GM21717 (cell line): ENCODE data around the gene CLIP2.
"Not testable (repeated sequence)": the region's sequence is repeated elsewhere in the genome, so short reads cannot be mapped to it uniquely, and the experiment has no call there.

Experiments
- ATAC-seq: cut with Tn5 transposase; IDR thresholded peaks from one replicate; pipeline ENCODE4 v1.9.1; 2021; ENCODE audit warnings: mild to moderate bottlenecking, moderate library complexity; ENCODE audit not compliant: unreplicated experiment

CLIP2 gene

DNA sequence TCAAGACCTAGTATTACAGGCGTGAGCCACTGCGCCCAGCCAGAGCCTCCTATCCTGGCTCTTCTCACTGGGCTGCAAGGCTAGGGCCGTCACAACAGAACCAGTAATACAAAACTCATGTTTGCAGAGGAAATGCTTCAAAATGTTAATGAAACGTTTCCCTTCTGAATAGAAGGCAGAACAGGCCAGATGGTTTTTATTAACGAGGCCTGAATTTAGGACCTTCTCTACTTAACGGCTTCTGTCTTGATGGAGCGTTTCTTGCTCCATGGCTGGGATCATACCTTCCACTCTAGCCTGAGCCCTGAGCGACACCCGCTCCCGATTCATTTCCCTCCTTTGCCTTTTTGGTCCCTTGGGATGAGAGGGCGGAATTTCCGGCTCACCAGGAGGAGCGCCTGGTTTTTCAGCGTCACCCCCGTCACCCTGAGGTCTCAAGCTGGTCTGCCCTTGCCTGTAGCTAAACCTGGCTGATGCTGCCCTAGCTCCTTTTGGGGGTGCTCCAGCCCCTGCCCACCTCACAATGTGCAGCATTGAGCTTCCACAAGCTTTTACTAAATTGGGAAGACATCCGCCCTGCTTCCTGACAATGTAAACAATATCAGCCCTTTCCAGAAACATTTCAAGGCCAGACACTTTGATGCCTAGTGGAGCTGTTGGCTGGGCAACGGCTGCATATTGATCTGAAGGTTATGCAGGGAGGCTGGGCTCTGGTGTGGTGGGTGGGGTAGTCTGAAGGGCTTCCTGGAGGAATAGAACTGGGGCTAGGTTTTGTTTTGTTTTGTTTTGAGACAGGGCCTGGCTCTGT is 5.2 kb downstream of the CLIP2 start:
- no peak for ATAC-seq

DNA sequence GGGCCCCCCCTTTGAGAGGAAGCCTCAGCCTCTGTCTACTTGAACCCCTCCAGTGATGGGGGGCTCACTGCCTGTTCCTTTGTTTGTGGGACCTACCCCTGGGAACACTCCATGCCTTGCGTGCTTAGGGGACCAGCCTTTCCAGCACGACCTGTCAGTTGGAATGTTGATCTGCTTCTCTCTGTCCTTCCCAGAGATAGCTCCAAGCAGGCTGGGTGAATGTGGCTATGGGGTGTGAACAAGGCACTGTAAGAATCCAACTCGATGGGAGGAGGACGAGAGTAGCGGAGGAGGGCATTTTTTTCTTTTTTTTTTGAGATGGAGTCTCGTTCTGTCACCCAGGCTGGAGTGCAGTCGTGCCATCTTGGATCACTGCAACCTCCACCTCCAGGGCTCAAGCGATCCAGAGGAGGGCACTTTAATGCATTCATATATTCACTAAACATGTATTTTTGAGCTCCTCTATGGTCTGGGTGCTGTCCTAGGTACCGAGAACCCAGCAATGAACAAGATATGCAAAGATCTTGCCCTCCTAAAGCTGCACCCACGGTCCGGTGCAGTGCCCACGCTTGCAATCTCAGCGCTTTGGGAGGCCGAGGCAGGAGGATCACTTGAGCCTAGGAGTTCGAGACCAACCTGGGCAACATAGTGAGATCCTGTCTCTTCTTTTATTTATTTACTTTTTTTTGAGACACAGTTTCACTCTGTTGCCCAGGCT is 8.5 kb downstream of the CLIP2 start:
- no peak for ATAC-seq

DNA sequence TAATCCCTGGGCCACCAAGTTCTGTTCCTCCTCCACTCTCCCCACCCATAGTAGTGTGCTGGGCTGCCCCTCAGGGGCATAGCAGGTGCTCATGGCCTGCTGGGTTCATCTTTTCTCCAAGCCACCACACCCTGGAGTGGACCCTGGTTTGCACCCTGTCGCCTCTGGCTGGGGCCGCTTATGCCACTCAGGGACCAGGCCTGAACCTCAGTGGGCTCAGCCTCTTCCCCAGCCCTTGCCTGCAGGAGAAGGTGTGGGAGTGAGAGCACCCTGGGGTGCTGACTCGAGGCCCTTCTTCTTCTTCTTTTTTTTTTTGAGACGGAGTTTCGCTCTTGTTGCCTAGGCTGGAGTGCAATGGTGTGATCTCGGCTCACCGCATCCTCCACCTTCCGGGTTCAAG is 10.2 kb downstream of the CLIP2 start:
- ATAC-seq, result no peak

DNA sequence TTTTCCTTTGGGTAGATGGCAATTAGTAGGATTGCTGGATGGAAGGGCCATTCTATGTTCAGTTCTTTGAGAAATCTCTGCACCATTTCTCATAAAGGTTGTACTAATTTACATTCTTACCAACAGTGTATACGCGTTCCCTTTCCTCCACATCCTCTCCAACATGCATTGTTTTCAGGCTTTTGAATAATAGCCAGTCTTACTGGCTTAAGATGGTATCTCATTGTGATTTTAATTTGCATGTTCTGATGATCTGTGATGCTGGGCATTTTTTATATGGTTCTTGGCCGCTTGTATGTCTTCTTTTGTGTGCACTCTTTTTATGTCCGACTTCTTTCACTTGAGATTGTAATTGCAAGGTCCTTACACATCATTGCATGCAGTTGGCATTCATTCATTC is 11.7 kb downstream of the CLIP2 start:
- ATAC-seq, result no peak

DNA sequence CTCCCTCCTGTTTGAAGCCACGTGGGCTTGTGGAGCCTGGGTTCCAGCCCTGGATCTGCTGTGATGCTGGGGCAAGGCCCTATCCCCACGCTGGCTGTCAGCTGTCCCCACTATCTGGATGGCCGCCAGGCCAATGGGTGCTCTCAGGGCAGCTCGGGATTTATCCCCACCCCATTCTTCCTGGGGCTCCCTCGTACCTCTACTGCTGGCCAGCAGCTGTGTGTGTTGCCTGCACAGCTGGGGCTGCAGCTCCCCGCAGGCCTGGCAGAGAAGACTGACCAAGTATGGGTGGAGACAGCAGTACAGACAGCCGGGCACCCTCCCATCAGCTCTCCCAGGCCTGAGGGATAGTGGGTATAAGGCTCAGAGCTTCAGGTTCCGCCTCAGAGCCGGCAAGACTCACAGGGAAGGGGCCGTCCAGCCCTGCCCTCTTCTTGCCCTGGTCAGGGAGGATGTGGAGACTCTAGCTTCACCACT is 13.6 kb downstream of the CLIP2 start:
- no peak for ATAC-seq

DNA sequence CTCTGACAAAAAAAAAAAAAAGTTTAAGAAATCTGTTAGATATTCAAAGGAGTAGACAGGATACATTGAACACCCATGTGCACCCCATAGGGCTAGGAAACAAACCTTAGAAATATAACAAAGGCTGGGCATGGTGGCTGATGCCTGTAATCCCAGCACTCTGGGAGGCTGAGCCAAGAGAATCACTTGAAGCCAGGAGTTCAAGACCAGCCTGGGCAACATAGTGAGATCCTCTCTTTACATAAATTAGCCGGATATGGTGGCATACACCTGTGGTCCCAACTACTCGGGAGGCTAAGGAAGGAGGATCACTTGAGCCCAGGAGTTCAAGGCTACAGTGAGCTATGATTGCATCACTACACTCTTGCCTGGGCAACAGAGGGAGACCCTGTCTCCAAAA is 15.3 kb downstream of the CLIP2 start:
- ATAC-seq, result no peak

DNA sequence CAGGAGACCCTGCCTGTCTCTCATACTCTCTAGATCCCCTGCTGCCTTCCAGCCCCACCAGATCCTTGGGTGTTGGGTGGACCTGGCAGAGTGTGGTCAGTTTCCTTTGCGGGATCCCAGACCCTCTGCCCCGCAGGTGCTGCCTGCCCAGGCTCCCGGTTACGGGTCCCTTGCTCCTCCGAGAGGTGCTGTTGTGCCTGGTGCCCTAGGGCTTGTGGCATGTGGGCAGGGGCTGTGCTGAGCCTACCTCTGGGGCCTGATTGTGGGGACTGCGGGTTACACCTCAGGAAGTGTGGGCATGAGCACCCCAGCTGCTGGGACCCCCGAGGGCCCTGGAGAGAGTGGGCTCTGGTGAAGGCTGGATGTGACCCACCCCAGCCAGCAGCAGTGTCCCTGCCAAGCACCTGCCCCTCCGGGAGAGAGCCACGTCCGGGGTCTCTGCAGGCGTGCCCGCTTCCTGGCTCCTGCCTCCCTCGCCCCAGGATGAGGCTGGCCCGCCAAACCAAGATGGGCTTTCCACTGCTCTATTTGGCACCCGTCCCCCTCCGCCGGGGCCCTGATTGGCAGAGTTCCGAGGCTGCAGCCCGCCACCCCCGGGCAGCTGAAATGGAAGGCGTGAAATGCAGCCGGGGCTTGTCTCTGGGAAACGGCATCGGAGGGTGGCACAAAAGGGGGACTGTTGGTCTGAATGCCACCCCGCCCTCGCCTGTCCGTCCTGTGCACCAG is 17.0 kb downstream of the CLIP2 start:
- no peak for ATAC-seq

DNA sequence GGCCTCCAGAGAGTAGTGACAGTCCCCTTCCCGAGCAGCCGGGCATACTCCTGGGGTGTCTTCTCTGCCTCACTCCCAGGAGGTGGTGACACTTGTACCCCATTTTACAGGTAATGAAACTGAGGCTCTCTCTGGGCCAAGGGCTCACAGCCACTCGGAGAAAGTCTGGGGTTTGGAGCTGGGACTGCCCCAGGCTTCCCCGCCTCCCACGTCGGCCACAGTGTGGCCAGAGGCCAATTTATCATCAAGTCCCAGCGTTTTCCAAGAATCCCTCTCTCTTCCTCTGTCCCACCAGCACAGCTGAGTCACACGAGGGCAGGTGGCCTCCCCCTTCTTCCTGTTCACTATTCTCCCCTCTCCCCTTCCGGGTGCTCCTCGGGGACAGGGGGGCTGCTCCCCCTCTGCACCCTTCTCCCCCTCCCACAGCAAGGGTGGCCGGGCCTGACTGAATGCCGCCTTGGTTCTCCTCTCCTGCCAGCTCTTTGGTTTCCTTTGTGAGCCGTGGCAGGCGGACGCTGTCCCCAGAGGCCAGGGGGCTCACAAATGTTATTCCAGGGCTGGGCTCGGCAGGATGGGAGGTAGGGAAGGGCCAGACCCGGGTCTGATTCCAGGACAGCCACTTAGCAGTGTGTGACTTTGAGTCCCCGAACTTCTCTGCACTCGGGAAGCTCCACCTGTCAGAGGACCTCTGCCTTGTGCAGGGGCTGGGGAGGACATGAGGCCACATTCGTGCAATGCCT is 17.7 kb downstream of the CLIP2 start:
- ATAC-seq, result no peak

DNA sequence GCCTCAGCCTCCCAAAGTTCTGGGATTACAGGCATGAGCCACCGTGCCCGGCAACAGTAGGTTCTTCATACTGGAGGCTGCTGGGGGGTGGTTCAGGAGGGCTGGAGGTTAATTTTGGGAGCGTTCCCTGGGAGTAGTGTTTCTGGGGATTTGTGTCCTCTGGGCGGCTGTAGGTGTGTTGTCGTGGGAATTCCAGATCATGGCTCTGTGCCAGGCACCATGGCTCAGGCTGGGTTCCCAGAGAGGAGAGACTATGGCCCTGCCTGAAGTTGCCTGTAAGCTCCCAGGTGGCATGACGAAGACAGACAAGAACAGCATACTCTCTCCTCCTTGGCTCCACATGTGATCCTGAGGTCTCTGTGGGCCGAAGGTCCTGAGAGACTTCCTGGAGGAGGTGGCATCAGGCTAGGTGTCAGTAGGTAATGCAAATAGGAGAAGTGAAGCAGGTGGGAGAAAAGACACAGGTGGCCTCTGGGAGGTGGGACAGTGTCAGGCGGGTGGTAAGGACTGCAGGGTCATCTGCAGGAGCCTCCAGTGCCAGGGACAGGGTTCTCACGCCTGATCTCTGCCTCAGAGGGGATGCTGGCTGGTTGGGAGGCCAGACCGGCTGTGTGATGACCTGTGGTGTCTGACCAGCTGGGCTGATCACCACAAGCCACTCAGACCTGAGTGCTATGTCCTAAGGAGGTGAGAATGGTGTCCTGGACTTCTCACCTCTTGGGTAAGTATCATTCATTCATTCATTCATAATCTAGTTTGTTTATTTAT is 18.7 kb downstream of the CLIP2 start:
- no peak for ATAC-seq

DNA sequence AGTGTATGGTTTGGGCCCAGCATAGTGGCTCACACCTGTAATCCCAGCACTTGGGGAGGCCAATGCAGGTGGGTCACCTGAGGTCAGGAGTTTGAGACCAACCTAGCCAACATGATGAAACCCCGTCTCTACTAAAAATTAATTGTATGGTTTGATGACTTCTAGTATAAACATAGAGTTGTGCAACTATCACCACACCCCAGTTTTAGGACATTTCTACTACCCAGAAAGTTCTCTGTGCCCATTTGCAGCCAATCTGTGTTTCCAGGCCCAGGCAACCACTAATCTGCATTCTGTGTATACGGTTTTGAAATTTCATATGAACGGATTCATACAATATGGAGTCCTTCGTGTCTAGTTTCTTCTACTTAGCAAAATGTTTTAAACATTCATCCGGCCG is 20.0 kb downstream of the CLIP2 start:
- ATAC-seq, result no peak

DNA sequence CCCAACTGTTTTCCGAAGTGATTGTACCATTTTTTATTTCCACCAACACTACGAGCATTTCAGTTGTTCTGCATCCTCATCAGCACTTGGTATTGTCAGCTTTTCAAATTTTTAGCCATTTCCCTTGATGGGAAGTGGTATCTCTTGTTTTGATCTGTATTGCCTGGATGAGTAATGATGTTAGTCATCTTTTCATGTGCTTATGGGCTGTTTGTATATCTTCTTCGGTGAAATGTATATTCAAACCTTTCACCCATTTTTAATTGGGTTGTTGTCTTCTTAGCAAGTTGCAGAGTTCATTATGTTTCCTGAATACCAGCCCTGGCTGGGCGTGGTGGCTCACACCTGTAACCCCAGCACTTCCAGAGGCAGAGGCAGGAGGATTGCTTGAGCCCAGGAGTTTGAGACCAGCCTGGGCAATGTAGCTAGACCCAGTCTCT is 22.1 kb downstream of the CLIP2 start:
- no peak for ATAC-seq

DNA sequence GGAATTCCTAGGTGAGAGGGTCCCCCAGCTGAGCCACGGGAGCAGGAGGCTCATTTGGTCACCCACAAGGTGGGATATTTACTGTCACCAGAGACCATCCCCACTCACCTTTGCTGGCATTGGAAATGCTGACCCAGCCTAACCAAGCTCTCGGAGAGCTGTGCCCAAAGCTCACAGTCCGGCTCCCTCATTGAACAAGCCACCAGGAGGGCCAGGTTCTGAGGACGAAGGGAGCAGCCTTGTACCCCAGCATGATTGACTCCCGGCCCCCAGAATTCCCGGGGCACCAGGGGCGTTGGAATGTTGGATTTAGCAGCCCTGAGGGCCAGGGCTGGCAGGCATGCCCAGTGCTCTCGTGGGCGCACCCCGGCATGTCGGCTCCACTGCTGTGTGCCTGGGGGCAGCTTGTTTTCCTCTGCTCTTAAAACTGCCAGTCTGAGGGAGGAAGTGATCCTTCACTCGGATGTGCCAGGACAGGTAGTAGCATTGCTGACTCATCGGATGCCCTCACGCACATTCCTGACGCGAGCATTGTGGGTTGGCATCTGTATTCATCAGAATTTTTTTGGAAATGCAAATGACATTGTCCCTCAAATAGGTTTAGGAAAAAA is 23.3 kb downstream of the CLIP2 start:
- no peak for ATAC-seq

DNA sequence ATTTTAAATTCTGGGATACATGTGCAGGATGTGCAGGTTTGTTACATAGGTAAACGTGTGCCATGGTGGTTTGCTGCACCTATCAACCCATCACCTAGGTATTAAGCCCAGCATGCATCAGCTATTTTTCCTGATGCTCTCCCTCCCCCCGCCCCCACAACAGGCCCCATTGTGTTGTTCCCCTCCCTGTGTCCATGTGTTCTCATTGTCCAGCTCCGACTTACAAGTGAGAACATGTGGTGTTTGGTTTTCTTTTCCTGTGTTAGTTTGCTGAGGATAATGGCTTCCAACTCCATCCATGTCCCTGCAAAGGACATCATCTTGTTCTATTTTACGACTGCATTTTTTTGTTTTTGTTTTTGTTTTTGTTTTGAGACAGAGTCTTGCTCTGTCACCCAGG is 26.7 kb downstream of the CLIP2 start:
- ATAC-seq, result not testable (repeated sequence)

DNA sequence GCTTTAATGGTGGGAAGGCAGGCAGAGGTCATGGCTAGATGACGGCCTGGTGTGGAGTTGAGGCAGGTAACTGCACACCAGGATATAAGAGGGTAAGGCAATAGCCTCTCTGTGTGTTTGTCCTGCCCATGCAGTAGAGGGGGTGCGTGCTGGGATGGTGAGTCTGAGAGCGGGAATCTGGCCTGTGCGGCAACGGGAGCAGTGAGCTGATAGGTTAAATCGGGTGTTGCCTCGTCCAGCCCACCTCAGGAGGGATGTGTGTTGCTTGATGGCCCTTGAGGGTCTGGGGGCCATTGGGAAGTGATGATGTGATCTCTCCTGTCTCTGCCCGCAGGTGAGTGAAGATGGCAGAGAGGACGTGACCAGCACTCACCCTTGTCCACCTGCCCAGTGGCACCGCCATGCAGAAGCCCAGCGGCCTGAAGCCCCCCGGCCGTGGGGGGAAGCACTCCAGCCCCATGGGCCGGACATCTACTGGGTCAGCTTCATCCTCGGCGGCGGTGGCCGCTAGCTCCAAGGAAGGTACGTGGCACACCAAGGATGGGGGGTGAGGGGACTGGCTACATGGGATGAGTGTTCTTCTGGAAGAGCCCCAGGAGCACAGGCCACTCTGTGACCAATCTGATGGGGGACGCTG is 28.1 kb downstream of the CLIP2 start:
- no peak for ATAC-seq

DNA sequence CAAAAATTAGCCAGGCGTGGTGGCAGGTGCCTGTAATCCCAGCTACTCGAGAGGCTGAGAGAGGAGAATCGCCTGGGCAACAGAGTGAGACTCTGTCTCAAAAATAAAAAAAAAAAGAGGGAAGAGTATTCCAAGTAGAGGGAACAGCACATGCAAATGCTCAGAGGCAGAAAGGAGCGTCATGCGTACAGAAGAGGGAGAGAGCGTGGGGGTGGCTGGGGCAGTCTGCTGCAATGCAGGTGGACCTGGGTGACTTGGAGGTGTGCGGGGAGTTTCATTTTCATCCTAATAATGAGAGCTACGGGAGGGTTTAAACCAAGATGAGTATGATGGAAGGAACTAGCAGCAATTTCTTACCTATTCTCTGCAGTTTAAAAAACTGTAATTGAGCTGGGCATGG is 28.8 kb downstream of the CLIP2 start:
- ATAC-seq, result no peak

DNA sequence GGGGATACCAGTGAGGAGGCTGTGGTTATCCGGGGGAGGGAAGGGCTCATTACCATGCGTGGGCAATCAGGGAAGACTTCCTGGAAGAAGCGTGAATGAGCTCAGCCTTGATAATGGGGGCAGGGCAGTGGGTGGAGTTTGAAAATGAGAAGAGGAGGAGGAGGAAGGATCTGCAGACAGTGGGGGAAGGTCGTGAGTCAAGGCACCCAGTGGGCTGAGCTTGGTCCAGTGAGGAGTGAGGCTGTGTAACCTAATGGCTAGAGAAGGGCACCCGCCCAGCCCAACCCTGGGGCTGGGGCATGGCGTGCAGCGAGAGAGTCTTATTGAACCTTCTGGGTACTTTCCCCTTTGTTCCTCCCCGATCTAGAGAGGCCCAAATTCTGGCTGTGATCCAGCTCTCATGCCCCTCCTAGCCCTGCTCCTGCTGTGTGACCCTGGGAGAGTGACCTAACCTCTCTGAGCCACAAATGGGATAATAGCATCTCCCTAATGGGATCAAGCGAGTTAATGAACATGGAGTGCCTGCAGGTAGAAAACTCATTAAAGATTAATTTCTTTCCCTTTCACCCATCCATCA is 31.5 kb downstream of the CLIP2 start:
- ATAC-seq, result no peak

DNA sequence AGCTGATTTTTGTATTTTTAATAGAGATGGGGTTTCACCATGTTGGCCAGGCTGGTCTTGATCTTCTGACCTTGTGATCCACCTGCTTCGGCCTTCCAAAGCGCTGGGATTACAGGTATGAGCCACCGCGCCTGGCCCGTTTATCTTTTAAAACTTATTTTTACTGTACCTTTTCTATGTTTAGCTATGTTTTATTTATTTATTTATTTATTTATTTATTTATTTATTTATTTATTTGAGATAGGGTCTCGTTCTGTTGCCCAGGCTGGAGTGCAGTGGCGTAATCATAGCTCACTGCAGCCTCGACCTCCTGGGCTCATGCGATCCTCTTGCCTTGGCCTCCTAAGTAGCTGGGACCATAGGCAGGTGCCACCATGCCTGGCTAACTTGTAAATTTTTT is 33.7 kb downstream of the CLIP2 start:
- ATAC-seq, result not testable (repeated sequence)

DNA sequence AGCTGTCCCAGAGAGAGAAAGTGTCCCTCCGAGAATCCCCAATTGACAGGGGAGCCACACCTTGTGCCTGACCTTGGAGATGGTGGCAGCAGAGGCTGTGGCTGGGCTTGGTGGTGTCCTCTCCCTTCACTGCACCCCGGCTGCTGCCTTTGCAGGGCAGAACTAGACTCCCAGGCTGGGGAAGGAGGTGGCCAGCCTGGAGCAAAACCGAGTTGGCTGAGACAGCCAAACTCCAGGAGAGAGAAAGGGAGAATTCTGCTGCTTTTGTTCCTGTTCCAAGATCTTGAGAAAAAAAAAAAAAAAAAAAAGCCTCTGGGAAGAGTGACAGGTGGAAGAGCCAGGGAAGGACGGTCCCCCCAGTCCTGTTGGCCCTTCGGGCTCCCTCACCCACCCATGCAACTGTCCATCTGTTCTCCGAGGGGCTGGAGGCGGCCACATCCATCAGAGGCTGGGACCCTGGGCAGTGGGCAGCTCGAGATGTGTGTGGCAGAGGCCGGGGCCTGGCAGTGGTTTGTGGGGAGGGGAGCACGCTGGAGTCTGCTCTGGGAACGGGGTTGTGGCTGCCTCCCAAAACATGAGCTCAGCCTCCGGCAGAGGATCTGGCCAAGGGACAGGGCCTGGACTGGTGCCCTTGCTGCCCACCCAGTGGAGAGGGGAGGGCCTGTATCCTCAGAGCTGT is 35.5 kb downstream of the CLIP2 start:
- ATAC-seq, result no peak
